ENCODE measurements around the gene FOXQ1. TPM values are rescaled to one million over a fixed set of nuclear protein-coding genes. Genes with fewer than 3 reads are reported as not detected.
A peak's percentile ranks its signal among the peaks of the same experiment; 100 is the strongest.

Gene FOXQ1
- total and polyA plus RNA-seq, 2 of the 13 experiments (the other 11 are each of a cell fraction or from before 2014, with no cell fraction given): 35.2 to 39.8 TPM

- no peak for TF ChIP-seq HMGXB3 (CRISPR knock-in tag; IDR thresholded peaks at IDR 0.05; ENCODE audit: borderline replicate concordance)
- no peak for TF ChIP-seq ZFP36 (IDR thresholded peaks at IDR 0.05; ENCODE audit: borderline replicate concordance, low read depth, low read length, partially characterized antibody)
- TF ChIP-seq BRD4 (CRISPR knock-in tag; IDR thresholded peaks at IDR 0.05): peak; percentile 63; the same call in 1 of the 2 replicates
- no peak for TF ChIP-seq U2AF1 (optimal IDR thresholded peaks at IDR 0.05; ENCODE audit: low read depth, low read length)
- TF ChIP-seq ZNF225 (CRISPR knock-in tag; IDR thresholded peaks at IDR 0.05): no peak
- 0 out of 2 replicates have a peak, but pooled peaks have one; percentile 12 for TF ChIP-seq EEA1 (CRISPR knock-in tag; IDR thresholded peaks at IDR 0.05; ENCODE audit: borderline replicate concordance)
- no peak for TF ChIP-seq ZMAT5 (CRISPR knock-in tag; IDR thresholded peaks at IDR 0.05; ENCODE audit: borderline replicate concordance, low read depth)
- TF ChIP-seq ZNF687 (CRISPR knock-in tag; IDR thresholded peaks at IDR 0.05): no peak; the same call in 1 of the 2 replicates
- TF ChIP-seq ZFP62 (CRISPR knock-in tag; IDR thresholded peaks at IDR 0.05): no peak
- no peak for TF ChIP-seq PAWR (CRISPR knock-in tag; IDR thresholded peaks at IDR 0.05; ENCODE audit: borderline replicate concordance)
- peak; percentile 52; the same call in 1 of the 2 replicates for TF ChIP-seq ZSCAN5A (CRISPR knock-in tag; IDR thresholded peaks at IDR 0.05; ENCODE audit: borderline replicate concordance)
- TF ChIP-seq ZBTB4 (CRISPR knock-in tag; IDR thresholded peaks at IDR 0.05; ENCODE audit: borderline replicate concordance): peak; percentile 53; the same call in 1 of the 2 replicates
Measured at GRCh38 chr6:1263850-1264377, 48.0 kb upstream of the FOXQ1 start (continued).
